CD14-positive monocyte (primary cell): Measurements from ENCODE around the gene ZBTB37. TPM values are rescaled to one million over a fixed set of nuclear protein-coding genes. Genes with fewer than 3 reads are reported as not detected.

Source experiments
- DNase-seq, 3 donors: peaks; one replicate each; pipeline ENCODE4 v3.0.0-alpha.2; 2011 to 2022
- H2AFZ ChIP-seq: 2 replicates; pipeline ENCODE4 v1.6.0; 2012; ENCODE audit warnings: mild to moderate bottlenecking, low read depth, low read length, inconsistent platforms; ENCODE audit not compliant: insufficient read depth, poor library complexity, severe bottlenecking
- H3K27ac ChIP-seq, 2 donors: 1 replicate in 1 of 2; 2 replicates in 1 of 2; pipeline ENCODE4 v1.5.1; 2012 to 2013; ENCODE audit warnings: low read length in 2 of 2, control low read depth in 1 of 2, inconsistent platforms in 1 of 2, low read depth in 1 of 2, mild to moderate bottlenecking in 1 of 2
- H3K27me3 ChIP-seq, 2 donors: one replicate each; pipeline versions ENCODE4 v1.6.0 to v1.6.1; 2011 to 2013; ENCODE audit warnings: low read length in 2 of 2; ENCODE audit not compliant: control insufficient read depth in 2 of 2, insufficient read depth in 2 of 2
- H3K36me3 ChIP-seq, 2 donors: replicated peaks in 1 of 2; 1 replicate in 1 of 2; 2 replicates in 1 of 2; pipeline versions ENCODE4 v1.5.1 to v1.6.1; 2012 to 2013; ENCODE audit warnings: low read length in 2 of 2, control low read depth in 1 of 2, inconsistent platforms in 1 of 2, mild to moderate bottlenecking in 1 of 2; ENCODE audit not compliant: insufficient read depth in 2 of 2, control insufficient read depth in 1 of 2
- H3K4me1 ChIP-seq, 2 donors: 1 replicate in 1 of 2; 2 replicates in 1 of 2; pipeline versions ENCODE4 v1.5.1 to v1.6.1; 2012 to 2013; ENCODE audit warnings: low read length in 2 of 2, control low read depth in 1 of 2, inconsistent platforms in 1 of 2, mild to moderate bottlenecking in 1 of 2, moderate library complexity in 1 of 2; ENCODE audit not compliant: insufficient read depth in 2 of 2, control insufficient read depth in 1 of 2
- H3K4me2 ChIP-seq: replicated peaks from 2 replicates; pipeline ENCODE3; 2012; ENCODE audit warnings: low read length, moderate library complexity, mild to moderate bottlenecking; ENCODE audit not compliant: poor library complexity, severe bottlenecking; ENCODE audit errors: extremely low read depth
- H3K4me3 ChIP-seq, 3 experiments: fragments of 200-600 bp in 1 of 3; sonication (generic) in 1 of 3; replicated peaks in 1 of 3; 1 replicate in 2 of 3; 2 replicates in 1 of 3; pipeline ENCODE4 v1.5.1; 2011 to 2013; ENCODE audit warnings: low read length in 3 of 3, mild to moderate bottlenecking in 3 of 3, control low read depth in 2 of 3, low read depth in 2 of 3, inconsistent platforms in 1 of 3, moderate library complexity in 1 of 3
- H3K79me2 ChIP-seq: 2 replicates; pipeline ENCODE4 v1.6.0; 2012; ENCODE audit warnings: mild to moderate bottlenecking, control low read depth, inconsistent platforms, low read length, moderate library complexity; ENCODE audit not compliant: insufficient read depth
- H3K9ac ChIP-seq: 2 replicates; pipeline ENCODE4 v1.6.0; 2017; ENCODE audit warnings: low read length, mild to moderate bottlenecking; ENCODE audit not compliant: insufficient read depth, poor library complexity, severe bottlenecking
- H3K9me3 ChIP-seq, 2 donors: replicated peaks in 1 of 2; 1 replicate in 1 of 2; 2 replicates in 1 of 2; pipeline versions ENCODE4 v1.5.1 to v1.6.1; 2012 to 2013; ENCODE audit warnings: low read length in 2 of 2, control low read depth in 1 of 2; ENCODE audit not compliant: control insufficient read depth in 1 of 2, insufficient read depth in 1 of 2
- H4K20me1 ChIP-seq: 2 replicates; pipeline ENCODE4 v1.6.0; 2012; ENCODE audit warnings: mild to moderate bottlenecking, low read length, control low read depth, moderate library complexity; ENCODE audit not compliant: insufficient read depth
- H3K27ac Mint-ChIP-seq, 7 donors: one replicate each; pipeline ENCODE4 v1.8.0; 2020; ENCODE audit warnings: mild to moderate bottlenecking in 7 of 7, mixed read lengths in 7 of 7, moderate library complexity in 6 of 7, inconsistent platforms in 2 of 7
- H3K27me3 Mint-ChIP-seq, 3 donors: one replicate each; pipeline ENCODE4 v1.8.0; 2021 to 2022; ENCODE audit warnings: low read depth in 3 of 3, mild to moderate bottlenecking in 3 of 3, mixed read lengths in 3 of 3, moderate library complexity in 3 of 3, inconsistent platforms in 1 of 3
- H3K36me3 Mint-ChIP-seq, 2 donors: one replicate each; pipeline ENCODE4 v1.8.0; 2020; ENCODE audit warnings: mixed read lengths in 2 of 2, inconsistent platforms in 1 of 2, mild to moderate bottlenecking in 1 of 2
- H3K4me1 Mint-ChIP-seq: one replicate; pipeline ENCODE4 v1.8.0; 2020; ENCODE audit warnings: mild to moderate bottlenecking, mixed read lengths
- H3K4me3 Mint-ChIP-seq, 2 donors: one replicate each; pipeline ENCODE4 v1.8.0; 2020; ENCODE audit warnings: mild to moderate bottlenecking in 2 of 2, mixed read lengths in 2 of 2, moderate library complexity in 1 of 2
- H3K9me3 Mint-ChIP-seq, 7 donors: one replicate each; pipeline ENCODE4 v1.8.0; 2020 to 2022; ENCODE audit warnings: mixed read lengths in 7 of 7, mild to moderate bottlenecking in 6 of 7, moderate library complexity in 6 of 7, inconsistent platforms in 2 of 7
- WGBS: methylation state at CpG from one replicate; pipeline ENCODE4 v1.1.5; 2013; ENCODE audit warnings: missing lambda C conversion rate; ENCODE audit not compliant: insufficient coverage; 5-methylcytosine and 5-hydroxymethylcytosine counted together
- intact Hi-C, 2 donors: fragments of 100-400 bp; cut with micrococcal nuclease; formaldehyde crosslinking; loops; one replicate each; pipeline versions ENCODE4 v1.15.0 to v1.15.1; 2023
- polyA plus RNA-seq, 3 donors: library from polyadenylated mRNA; depleted of rRNA in 1 of 3; unstranded in 2 of 3; stranded (reverse) in 1 of 3; fragments of 300-500 nt in 2 of 3; fragments of >200 nt in 1 of 3; fragmentation: Illumina TruSeq in 2 of 3; gene quantifications; 1 replicate in 2 of 3; 2 replicates in 1 of 3; pipeline ENCODE4 v1.2.3, GENCODE V29; 2012 to 2021
- TF ChIP-seq, protein P1 (sequence below): fragments of 200-600 bp; IDR thresholded peaks from one replicate; pipeline ENCODE4 v1.8.0; 2022; ENCODE audit warnings: antibody characterized with exemption, mild to moderate bottlenecking

The ZBTB37 gene
- polyA plus RNA-seq, 3 donors: 0.87 to 4.1 (median 0.91) TPM

DNA sequence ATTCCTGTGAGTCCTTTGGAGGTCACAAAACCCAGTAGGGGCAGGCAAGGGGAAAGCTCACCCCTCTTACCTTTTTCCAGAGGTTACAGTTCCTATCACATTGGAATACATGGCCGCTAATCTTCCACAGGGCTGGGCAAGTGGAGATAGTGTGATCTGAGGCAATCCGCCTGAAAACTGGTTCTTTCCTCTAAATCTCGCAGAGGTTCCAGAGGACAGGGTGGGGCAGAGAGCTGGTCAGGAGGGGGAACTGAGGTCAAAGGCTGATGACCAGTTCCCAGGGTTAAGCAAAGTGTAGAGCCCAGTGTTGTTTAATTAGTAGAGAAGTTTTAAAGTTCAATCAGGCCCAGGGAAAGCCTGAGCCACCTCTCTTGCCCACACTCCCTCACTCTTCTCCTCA, 49.0 kb downstream of the ZBTB37 start, which contains the start of gene SERPINC1:
TSS of gene SERPINC1 (minus strand) at position 179 of the 400 bp plus-strand sequence. CDS start at position 111, 68 bp downstream.
- TF ChIP-seq, protein P1, sequence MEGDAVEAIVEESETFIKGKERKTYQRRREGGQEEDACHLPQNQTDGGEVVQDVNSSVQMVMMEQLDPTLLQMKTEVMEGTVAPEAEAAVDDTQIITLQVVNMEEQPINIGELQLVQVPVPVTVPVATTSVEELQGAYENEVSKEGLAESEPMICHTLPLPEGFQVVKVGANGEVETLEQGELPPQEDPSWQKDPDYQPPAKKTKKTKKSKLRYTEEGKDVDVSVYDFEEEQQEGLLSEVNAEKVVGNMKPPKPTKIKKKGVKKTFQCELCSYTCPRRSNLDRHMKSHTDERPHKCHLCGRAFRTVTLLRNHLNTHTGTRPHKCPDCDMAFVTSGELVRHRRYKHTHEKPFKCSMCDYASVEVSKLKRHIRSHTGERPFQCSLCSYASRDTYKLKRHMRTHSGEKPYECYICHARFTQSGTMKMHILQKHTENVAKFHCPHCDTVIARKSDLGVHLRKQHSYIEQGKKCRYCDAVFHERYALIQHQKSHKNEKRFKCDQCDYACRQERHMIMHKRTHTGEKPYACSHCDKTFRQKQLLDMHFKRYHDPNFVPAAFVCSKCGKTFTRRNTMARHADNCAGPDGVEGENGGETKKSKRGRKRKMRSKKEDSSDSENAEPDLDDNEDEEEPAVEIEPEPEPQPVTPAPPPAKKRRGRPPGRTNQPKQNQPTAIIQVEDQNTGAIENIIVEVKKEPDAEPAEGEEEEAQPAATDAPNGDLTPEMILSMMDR: no peak
- H3K9me3 Mint-ChIP-seq: peaks cover 0 to 2% (median 0%) of the 10 kb centered on the region in 7 donors
- peaks cover 0 to 2% (median 0%) of the 10 kb centered on the region in 3 donors for H3K27me3 Mint-ChIP-seq
- no peaks in the 10 kb centered on the region for H3K36me3 ChIP-seq
- peak within 1 kb of the TSS in 2 of 7 donors; percentile 47 to 59 for H3K27ac Mint-ChIP-seq
- no peak within 1 kb of the TSS for H3K4me3 Mint-ChIP-seq
- no peaks in the 10 kb centered on the region for H3K36me3 Mint-ChIP-seq
- intact Hi-C loops: no loop called here
- 96% methylated on average over 3 of the region's 3 CpGs for WGBS
- no peak within 1 kb of the TSS for H2AFZ ChIP-seq
- no peak for DNase-seq
- no peak within 1 kb of the TSS for H3K9ac ChIP-seq
- no peak within 1 kb of the TSS for H3K4me3 ChIP-seq
- no peak within 1 kb of the TSS for H3K4me2 ChIP-seq
- H3K27ac ChIP-seq: no peak within 1 kb of the TSS
- no peaks in the 10 kb centered on the region for H3K4me1 Mint-ChIP-seq
- H3K79me2 ChIP-seq: no peaks in the 10 kb centered on the region
- H3K4me1 ChIP-seq: no peaks in the 10 kb centered on the region
- H4K20me1 ChIP-seq: no peaks in the 10 kb centered on the region
- H3K27me3 ChIP-seq: no peaks in the 10 kb centered on the region
- no peaks in the 10 kb centered on the region for H3K9me3 ChIP-seq

DNA sequence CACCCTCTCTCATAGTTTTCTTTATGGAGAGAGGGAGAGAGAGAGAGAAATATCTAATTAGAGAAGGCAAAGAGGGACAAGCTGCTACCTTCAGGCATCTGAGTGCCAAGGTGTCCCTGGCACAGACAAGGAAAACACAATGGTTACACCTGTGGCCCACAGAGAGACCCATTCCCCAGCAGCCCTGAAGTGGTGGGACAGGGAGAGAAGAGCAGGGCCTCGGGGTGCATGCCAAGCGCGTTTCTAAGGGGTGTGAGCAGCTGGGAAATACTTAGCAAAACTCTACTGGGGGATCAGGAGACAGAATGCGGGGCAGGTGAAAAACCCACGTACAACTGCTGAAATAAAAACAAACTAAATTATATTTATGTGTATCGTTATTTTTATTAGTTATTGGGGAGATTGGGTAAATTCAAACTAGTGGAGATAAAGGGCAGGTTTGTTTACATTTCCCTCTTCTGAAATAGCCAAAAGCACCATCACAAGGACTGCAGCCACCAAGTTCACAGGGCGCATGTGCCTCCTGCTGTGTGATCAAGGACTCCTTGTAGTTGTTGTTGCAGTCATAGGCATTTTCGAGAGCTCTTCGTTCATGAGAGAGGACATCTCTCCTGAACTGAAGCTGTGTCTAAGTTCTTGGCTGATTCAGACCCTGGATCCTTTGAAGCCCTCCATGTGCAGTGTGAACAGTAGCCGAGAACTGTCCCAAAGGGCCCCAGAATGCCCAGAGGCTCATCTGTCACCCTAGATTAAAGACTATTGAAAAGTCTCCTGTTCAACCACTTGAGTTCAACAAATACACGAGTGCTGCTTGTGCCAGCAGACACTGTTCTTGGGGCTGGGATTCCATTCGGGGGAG, 49.7 kb downstream of the ZBTB37 start:
- Histone ChIP-seq H3K4me2 (no peak overlapping the region), H3K4me1 (no peaks in the 10 kb centered on the region), H4K20me1 (no peaks in the 10 kb centered on the region), H3K4me3 (no peak overlapping the region), H2AFZ (no peak overlapping the region), H3K36me3 (no peaks in the 10 kb centered on the region), H3K9me3 (no peaks in the 10 kb centered on the region), H3K9ac (no peak overlapping the region), H3K79me2 (no peaks in the 10 kb centered on the region), H3K27ac (no peak overlapping the region), H3K27me3 (no peaks in the 10 kb centered on the region)
- no peak for DNase-seq
- Mint-ChIP-seq H3K9me3 (peaks cover 0 to 2% (median 0%) of the 10 kb centered on the region in 7 donors), H3K36me3 (no peaks in the 10 kb centered on the region), H3K27ac (no peak overlapping the region), H3K4me1 (no peaks in the 10 kb centered on the region), H3K4me3 (no peak overlapping the region), H3K27me3 (peaks cover 0 to 2% (median 0%) of the 10 kb centered on the region in 3 donors)
- 96% methylated on average over 3 of the region's 12 CpGs for WGBS
- TF ChIP-seq, protein P1: no peak
- intact Hi-C loops: no loop called here
